ENCODE data around the gene UQCRC1.

The UQCRC1 gene

DNA sequence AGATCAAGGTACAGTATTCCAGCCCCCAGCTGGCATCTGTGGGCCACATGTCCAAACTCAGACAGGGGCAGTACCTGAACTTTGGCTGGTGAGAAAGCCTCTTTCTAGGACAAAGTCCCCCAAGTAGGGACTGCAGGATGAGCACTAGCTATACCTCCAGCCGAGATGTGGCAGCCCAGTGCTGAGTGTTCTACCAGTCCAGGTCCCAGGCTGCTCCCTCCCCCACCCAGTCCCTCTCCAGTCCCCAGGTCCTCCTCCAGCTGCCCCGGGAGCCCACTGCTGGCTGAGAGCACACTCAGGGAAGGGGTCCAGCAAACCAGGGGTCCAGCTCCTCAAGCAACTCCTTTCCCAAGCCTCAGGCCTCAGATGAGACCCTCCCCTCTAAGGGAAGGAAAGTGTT is 24.3 kb upstream of the UQCRC1 start:
- in situ Hi-C loops (cut with HindIII; ENCODE audit: low sequenced_read_pairs), result no loop called here
- no peak for DNase-seq (ENCODE audit: low read depth, low spot score)
- TF ChIP-seq, protein P1, sequence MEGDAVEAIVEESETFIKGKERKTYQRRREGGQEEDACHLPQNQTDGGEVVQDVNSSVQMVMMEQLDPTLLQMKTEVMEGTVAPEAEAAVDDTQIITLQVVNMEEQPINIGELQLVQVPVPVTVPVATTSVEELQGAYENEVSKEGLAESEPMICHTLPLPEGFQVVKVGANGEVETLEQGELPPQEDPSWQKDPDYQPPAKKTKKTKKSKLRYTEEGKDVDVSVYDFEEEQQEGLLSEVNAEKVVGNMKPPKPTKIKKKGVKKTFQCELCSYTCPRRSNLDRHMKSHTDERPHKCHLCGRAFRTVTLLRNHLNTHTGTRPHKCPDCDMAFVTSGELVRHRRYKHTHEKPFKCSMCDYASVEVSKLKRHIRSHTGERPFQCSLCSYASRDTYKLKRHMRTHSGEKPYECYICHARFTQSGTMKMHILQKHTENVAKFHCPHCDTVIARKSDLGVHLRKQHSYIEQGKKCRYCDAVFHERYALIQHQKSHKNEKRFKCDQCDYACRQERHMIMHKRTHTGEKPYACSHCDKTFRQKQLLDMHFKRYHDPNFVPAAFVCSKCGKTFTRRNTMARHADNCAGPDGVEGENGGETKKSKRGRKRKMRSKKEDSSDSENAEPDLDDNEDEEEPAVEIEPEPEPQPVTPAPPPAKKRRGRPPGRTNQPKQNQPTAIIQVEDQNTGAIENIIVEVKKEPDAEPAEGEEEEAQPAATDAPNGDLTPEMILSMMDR (IDR thresholded peaks at IDR 0.05; ENCODE audit: low read depth, low read length), result no peak
- no peak overlapping the region for H3K4me3 ChIP-seq (ENCODE audit: low read depth, low read length)

DNA sequence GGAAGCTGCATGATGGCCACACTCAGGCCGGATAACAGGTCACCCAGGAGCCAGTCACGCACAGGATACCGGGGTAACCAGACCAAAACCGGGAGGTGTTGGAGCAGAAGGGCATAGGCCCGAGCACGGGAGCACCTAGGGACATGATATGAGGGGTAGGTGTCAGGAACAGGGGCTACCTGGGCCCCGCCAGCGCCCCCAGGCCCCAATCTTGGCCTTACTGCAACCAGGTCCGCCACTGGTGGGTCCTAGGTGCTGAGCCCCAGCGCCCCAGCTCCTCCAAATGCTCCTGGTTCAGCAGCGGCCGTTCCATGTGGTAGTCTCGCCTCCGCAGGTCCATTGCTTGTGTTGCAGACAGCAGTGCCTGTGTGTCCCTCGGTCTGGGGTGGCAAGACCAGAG is 23.8 kb upstream of the UQCRC1 start:
- in situ Hi-C loops (cut with HindIII; ENCODE audit: low sequenced_read_pairs), result no loop called here
- no peak for DNase-seq (ENCODE audit: low read depth, low spot score)
- H3K4me3 ChIP-seq (ENCODE audit: low read depth, low read length), result no peak overlapping the region
- TF ChIP-seq, protein P1 (IDR thresholded peaks at IDR 0.05; ENCODE audit: low read depth, low read length), result no peak

DNA sequence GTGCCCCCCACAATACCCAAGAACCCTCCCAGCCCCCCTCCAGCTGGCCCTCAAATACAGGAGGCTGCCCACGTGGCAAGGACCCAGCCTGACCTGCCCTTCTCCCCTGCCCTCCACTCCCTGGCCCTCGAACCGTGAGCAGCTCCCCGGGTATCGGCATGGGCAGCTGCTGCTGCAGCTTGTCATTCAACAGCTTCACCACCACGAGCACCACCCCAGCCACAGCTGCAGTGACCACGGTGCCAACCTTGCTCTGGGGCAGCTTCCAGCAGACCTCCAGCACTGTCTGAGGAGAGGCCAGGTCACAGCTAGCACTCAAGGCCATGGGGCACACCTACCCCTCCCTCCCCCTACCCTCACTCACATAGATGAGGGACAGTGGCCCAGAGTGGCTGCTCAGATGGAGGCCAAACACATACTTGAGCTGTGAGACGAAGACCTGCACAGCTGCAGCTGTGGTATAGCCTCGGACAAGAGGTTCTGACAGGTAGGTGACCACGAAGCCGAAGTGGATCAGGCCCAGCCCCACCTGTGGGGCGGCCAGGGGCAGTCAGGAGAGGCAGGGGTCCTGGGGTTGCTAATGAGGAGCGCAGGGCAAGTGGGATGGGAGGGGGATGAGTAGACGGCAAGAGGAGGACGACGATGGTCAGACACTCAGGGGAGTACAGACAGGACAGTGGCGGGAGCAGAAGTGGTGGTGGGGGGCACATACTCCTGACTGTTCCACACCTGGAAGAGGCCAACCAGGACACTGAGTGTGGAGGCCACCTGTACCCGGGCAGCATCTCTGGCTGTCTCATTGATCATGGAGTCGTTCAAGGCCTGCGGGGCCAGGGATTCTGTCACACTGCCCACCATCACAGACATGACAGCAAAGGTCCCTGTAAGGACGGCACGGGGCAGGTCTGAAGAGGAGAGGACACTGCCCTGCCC is 22.3 kb upstream of the UQCRC1 start:
- no peak overlapping the region for H3K4me3 ChIP-seq (ENCODE audit: low read depth, low read length)
- no peak for DNase-seq (ENCODE audit: low read depth, low spot score)
- in situ Hi-C loops (cut with HindIII; ENCODE audit: low sequenced_read_pairs), result no loop called here
- TF ChIP-seq, protein P1 (IDR thresholded peaks at IDR 0.05; ENCODE audit: low read depth, low read length), result no peak

DNA sequence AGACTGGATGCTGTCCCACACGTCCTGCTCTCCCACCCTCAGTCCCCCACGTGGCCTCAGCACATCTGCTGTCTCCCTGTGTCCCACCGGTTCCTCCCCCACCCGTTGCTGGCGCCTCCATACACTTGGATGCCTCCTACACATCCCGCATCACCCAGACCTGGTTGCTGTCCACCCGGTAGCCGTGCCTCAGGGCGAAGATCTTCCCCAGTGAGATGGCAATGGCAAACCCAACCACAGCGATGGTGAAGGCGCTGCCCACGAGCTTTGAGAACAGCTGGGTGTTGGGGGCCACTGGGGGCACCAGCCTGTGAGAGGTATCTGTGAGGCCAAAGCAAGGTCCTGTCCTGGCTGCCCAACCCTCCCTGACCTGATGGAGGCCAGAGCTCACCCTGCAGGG is 21.4 kb upstream of the UQCRC1 start:
- DNase-seq (ENCODE audit: low read depth, low spot score), result no peak
- TF ChIP-seq, protein P1 (IDR thresholded peaks at IDR 0.05; ENCODE audit: low read depth, low read length), result no peak
- H3K4me3 ChIP-seq (ENCODE audit: low read depth, low read length), result no peak overlapping the region
- in situ Hi-C loops (cut with HindIII; ENCODE audit: low sequenced_read_pairs), result no loop called here

DNA sequence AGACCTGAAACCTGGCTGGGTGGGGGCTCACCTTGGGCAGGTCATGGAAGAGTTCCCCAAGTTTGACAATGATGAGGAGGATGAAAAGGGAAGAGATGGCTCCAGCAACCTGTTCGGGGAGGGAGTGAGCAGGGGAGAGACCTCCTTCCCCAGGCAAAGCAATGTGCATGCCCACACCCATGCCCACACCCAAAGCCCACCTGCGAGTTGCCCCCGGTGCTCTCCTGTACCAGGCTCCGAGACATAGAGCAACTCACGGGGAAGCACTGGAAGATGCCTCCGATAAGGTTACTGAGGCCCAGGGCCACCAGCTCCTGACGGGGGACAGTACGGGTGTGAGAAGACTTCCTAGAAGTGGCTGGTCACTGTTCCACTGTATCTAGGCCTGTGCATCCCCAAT is 21.0 kb upstream of the UQCRC1 start:
- DNase-seq (ENCODE audit: low read depth, low spot score), result no peak
- H3K4me3 ChIP-seq (ENCODE audit: low read depth, low read length), result no peak overlapping the region
- TF ChIP-seq, protein P1 (IDR thresholded peaks at IDR 0.05; ENCODE audit: low read depth, low read length), result no peak
- in situ Hi-C loops (cut with HindIII; ENCODE audit: low sequenced_read_pairs), result no loop called here

DNA sequence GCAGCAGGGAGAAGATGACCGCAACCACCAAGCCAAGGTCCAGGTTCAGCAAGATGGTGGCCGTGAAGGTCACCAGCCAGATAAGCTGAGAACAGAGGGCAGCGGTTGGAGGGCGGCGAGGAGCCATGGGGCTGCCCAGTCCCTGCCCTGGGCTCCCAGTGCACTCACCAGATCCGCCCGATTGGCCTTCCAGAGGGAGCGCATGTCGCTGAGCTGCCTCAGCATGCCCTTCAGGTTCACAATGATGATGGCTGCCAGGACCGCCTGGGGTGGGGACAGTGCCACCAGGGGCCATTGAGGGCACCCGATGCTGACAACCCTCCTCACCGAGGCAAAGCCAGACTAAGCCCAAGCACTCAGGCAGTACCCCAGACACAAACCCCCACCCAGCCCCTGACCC is 20.4 kb upstream of the UQCRC1 start:
- no peak for DNase-seq (ENCODE audit: low read depth, low spot score)

More for the DNA sequence above, 20.4 kb upstream of the UQCRC1 start:
- in situ Hi-C loops (cut with HindIII; ENCODE audit: low sequenced_read_pairs), result no loop called here
- no peak overlapping the region for H3K4me3 ChIP-seq (ENCODE audit: low read depth, low read length)
- TF ChIP-seq, protein P1 (IDR thresholded peaks at IDR 0.05; ENCODE audit: low read depth, low read length), result no peak
